Keratinocyte (primary cell): ENCODE results near the gene C7orf33. TPM values are rescaled to one million over a fixed set of nuclear protein-coding genes. Genes with fewer than 3 reads are reported as not detected.

ENCODE experiments used
- DNase-seq: peaks from one replicate; pipeline ENCODE4 v3.0.0-alpha.2; 2011; ENCODE audit warnings: low read depth, missing footprints, low spot score
- FAIRE-seq: peaks from 2 replicates; lab custom pipeline; 2011; peaks lifted over from hg19 to GRCh38; lab: Jason Lieb, UNC
- H2AFZ ChIP-seq: 2 replicates; pipeline ENCODE4 v1.6.0; 2012; ENCODE audit warnings: low read length, control low read depth, inconsistent platforms; ENCODE audit not compliant: control insufficient read depth
- H3K27ac ChIP-seq: 2 replicates; pipeline ENCODE4 v1.5.1; 2011; ENCODE audit warnings: low read length; ENCODE audit not compliant: control insufficient read depth, insufficient read depth
- H3K27me3 ChIP-seq: 3 replicates; pipeline ENCODE4 v1.6.0; 2011; ENCODE audit warnings: low read length; ENCODE audit not compliant: control insufficient read depth, insufficient read depth; ENCODE audit errors: extremely low read depth
- H3K36me3 ChIP-seq, 2 experiments: 2 replicates in 1 of 2; 3 replicates in 1 of 2; pipeline ENCODE4 v1.5.1; 2011; ENCODE audit warnings: low read length in 2 of 2, mild to moderate bottlenecking in 1 of 2; ENCODE audit not compliant: control insufficient read depth in 2 of 2, insufficient read depth in 2 of 2; ENCODE audit errors: extremely low read depth in 1 of 2
- H3K4me1 ChIP-seq: 3 replicates; pipeline ENCODE4 v1.5.1; 2011; ENCODE audit warnings: low read length; ENCODE audit not compliant: control insufficient read depth, insufficient read depth; ENCODE audit errors: extremely low read depth
- H3K4me2 ChIP-seq: 3 replicates; pipeline ENCODE4 v1.6.0; 2011; ENCODE audit warnings: low read depth, low read length; ENCODE audit not compliant: control insufficient read depth, insufficient read depth; ENCODE audit errors: extremely low read depth
- H3K4me3 ChIP-seq, 3 experiments: fragments of 200-600 bp in 1 of 3; sonication (generic) in 1 of 3; 2 replicates in 2 of 3; 3 replicates in 1 of 3; pipeline ENCODE4 v1.5.1; 2011 to 2016; ENCODE audit warnings: low read length in 3 of 3, mild to moderate bottlenecking in 3 of 3, control low read depth in 2 of 3, inconsistent platforms in 1 of 3, low read depth in 1 of 3, mixed read lengths in 1 of 3, mixed run types in 1 of 3, moderate library complexity in 1 of 3; ENCODE audit not compliant: control insufficient read depth in 2 of 3, insufficient read depth in 2 of 3; ENCODE audit errors: extremely low read depth in 1 of 3
- H3K79me2 ChIP-seq: 2 replicates; pipeline ENCODE4 v1.6.0; 2012; ENCODE audit warnings: low read length; ENCODE audit not compliant: control insufficient read depth, insufficient read depth
- H3K9ac ChIP-seq: 3 replicates; pipeline ENCODE4 v1.6.0; 2011; ENCODE audit warnings: low read length; ENCODE audit not compliant: control insufficient read depth, insufficient read depth; ENCODE audit errors: extremely low read depth
- H3K9me1 ChIP-seq: 3 replicates; pipeline ENCODE4 v1.6.0; 2011; ENCODE audit warnings: low read length; ENCODE audit not compliant: control insufficient read depth, insufficient read depth; ENCODE audit errors: extremely low read depth
- H3K9me3 ChIP-seq: 2 replicates; pipeline ENCODE4 v1.5.1; 2012; ENCODE audit warnings: low read depth, low read length; ENCODE audit not compliant: control insufficient read depth
- H4K20me1 ChIP-seq: 3 replicates; pipeline ENCODE4 v1.6.0; 2011; ENCODE audit warnings: low read length; ENCODE audit not compliant: control insufficient read depth, insufficient read depth; ENCODE audit errors: extremely low read depth
- CTCF ChIP-seq, 3 experiments: IDR thresholded peaks in 1 of 3; conservative IDR thresholded peaks in 1 of 3; optimal IDR thresholded peaks in 1 of 3; 2 replicates in 2 of 3; 3 replicates in 1 of 3; pipeline versions ENCODE3 to v1.5.1; 2011; ENCODE audit warnings: low read length in 3 of 3, mild to moderate bottlenecking in 3 of 3, moderate library complexity in 2 of 3, control low read depth in 1 of 3, inconsistent platforms in 1 of 3; ENCODE audit not compliant: insufficient read depth in 2 of 3; ENCODE audit errors: extremely low read depth in 1 of 3
- EZH2 ChIP-seq: IDR thresholded peaks from one replicate; pipeline ENCODE4 v1.6.1; 2012; ENCODE audit warnings: inconsistent platforms, mild to moderate bottlenecking, low read length, moderate library complexity
- dilution Hi-C: fragments of 300-500 bp; cut with MboI; formaldehyde crosslinking; loops from one replicate; pipeline ENCODE4 v1.7.0; 2020; ENCODE audit warnings: low sequenced_read_pairs; ENCODE audit not compliant: extremely low pct_ligation_motif_present
- polyA plus RNA-seq, 5 experiments: library from polyadenylated mRNA; depleted of rRNA in 3 of 5; stranded (reverse) in 3 of 5; stranded (forward) in 1 of 5; unstranded in 1 of 5; fragments of >200 nt; gene quantifications; 1 replicate in 1 of 5; 2 replicates in 3 of 5; 3 replicates in 1 of 5; pipeline versions ENCODE4 v1.2.1 to v1.2.3, GENCODE V29; 2011 to 2012; ENCODE audit warnings: missing spikeins in 2 of 5, low read depth in 1 of 5, low replicate concordance in 1 of 5

C7orf33 gene
- polyA plus RNA-seq, 1 donor (not counting 4 experiments of a cell fraction or from before 2014, with no cell fraction given) = not detected

- Histone ChIP-seq H3K36me3 (no peaks in the 10 kb centered on the region), H3K4me1 (no peaks in the 10 kb centered on the region), H3K9me3 (no peaks in the 10 kb centered on the region), H3K4me2 (no peak overlapping the region), H3K9ac (no peak overlapping the region), H3K79me2 (no peaks in the 10 kb centered on the region), H3K9me1 (no peaks in the 10 kb centered on the region), H3K27ac (no peak overlapping the region), H3K4me3 (no peak overlapping the region), H3K27me3 (no peaks in the 10 kb centered on the region), H2AFZ (no peak overlapping the region), H4K20me1 (no peaks in the 10 kb centered on the region)
- FAIRE-seq (no peak), DNase-seq (no peak)
- dilution Hi-C loops = no loop called here
- TF ChIP-seq CTCF (optimal IDR thresholded peaks at IDR 0.05 in 1 of 3, IDR thresholded peaks at IDR 0.05 in 1 of 3, conservative IDR thresholded peaks at IDR 0.05 in 1 of 3; ENCODE audit: extremely low read depth in 1 of 3, insufficient read depth in 2 of 3, low read length in 3 of 3) (no peak), EZH2 (no peak)
Measured at GRCh38 chr7:148584154-148584827, 6.3 kb upstream of the C7orf33 start.

GRCh38 chr7:148585399-148585798 is 5.2 kb upstream of the C7orf33 start:
- H3K9me1 ChIP-seq = no peaks in the 10 kb centered on the region
- H3K4me2 ChIP-seq = no peak overlapping the region
- no peak for FAIRE-seq
- no peak overlapping the region for H3K4me3 ChIP-seq
- H3K9me3 ChIP-seq = no peaks in the 10 kb centered on the region
- no peaks in the 10 kb centered on the region for H3K79me2 ChIP-seq
- no peaks in the 10 kb centered on the region for H3K27me3 ChIP-seq
- dilution Hi-C loops = no loop called here
- H3K4me1 ChIP-seq = no peaks in the 10 kb centered on the region
- H3K27ac ChIP-seq = no peak overlapping the region
- TF ChIP-seq CTCF (optimal IDR thresholded peaks at IDR 0.05 in 1 of 3, IDR thresholded peaks at IDR 0.05 in 1 of 3, conservative IDR thresholded peaks at IDR 0.05 in 1 of 3; ENCODE audit: extremely low read depth in 1 of 3, insufficient read depth in 2 of 3, low read length in 3 of 3) (no peak), EZH2 (no peak)
- H3K36me3 ChIP-seq = no peaks in the 10 kb centered on the region
- no peak overlapping the region for H3K9ac ChIP-seq
- DNase-seq = no peak
- no peaks in the 10 kb centered on the region for H4K20me1 ChIP-seq
- no peak overlapping the region for H2AFZ ChIP-seq
